ENCODE results near the gene SMKR1. TPM values are rescaled to one million over a fixed set of nuclear protein-coding genes. Genes with fewer than 3 reads are reported as not detected.
"Not testable (repeated sequence)": the region's sequence is repeated elsewhere in the genome, so short reads cannot be mapped to it uniquely, and the experiment has no call there.

SMKR1 gene
- total and polyA plus RNA-seq, 4 donors, result 0.51 to 3.6 (median 1.9) TPM

- whole genome bisulfite sequencing, 2 donors, result 55 to 76% methylated on average over 5 of the region's 5 CpGs
- H3K9me3 ChIP-seq (ENCODE audit: control insufficient read depth in 4 of 4, insufficient read depth in 3 of 4, low read length in 3 of 4), result no peaks in the 10 kb centered on the region
- TF ChIP-seq, protein P1, sequence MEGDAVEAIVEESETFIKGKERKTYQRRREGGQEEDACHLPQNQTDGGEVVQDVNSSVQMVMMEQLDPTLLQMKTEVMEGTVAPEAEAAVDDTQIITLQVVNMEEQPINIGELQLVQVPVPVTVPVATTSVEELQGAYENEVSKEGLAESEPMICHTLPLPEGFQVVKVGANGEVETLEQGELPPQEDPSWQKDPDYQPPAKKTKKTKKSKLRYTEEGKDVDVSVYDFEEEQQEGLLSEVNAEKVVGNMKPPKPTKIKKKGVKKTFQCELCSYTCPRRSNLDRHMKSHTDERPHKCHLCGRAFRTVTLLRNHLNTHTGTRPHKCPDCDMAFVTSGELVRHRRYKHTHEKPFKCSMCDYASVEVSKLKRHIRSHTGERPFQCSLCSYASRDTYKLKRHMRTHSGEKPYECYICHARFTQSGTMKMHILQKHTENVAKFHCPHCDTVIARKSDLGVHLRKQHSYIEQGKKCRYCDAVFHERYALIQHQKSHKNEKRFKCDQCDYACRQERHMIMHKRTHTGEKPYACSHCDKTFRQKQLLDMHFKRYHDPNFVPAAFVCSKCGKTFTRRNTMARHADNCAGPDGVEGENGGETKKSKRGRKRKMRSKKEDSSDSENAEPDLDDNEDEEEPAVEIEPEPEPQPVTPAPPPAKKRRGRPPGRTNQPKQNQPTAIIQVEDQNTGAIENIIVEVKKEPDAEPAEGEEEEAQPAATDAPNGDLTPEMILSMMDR (IDR thresholded peaks at IDR 0.05; ENCODE audit: control extremely low read depth, extremely low read depth), result no peak
- H3K36me3 ChIP-seq (ENCODE audit: control insufficient read depth in 4 of 4, insufficient read depth in 4 of 4, low read length in 4 of 4), result no peaks in the 10 kb centered on the region
- no peaks in the 10 kb centered on the region for H3K27me3 ChIP-seq (ENCODE audit: control insufficient read depth in 3 of 3, insufficient read depth in 3 of 3, low read length in 2 of 3)
- DNase-seq, result no peak
- no peak overlapping the region for H3K9ac ChIP-seq (ENCODE audit: insufficient read depth in 1 of 2, low read length in 2 of 2)
- no peak for ATAC-seq (ENCODE audit: insufficient read depth, low FRiP score)
- H3K4me3 ChIP-seq, result no peak overlapping the region
- H3K27ac ChIP-seq (ENCODE audit: low read depth in 1 of 2, low read length in 1 of 2), result no peak overlapping the region
- H3K4me1 ChIP-seq (ENCODE audit: control insufficient read depth in 5 of 5, insufficient read depth in 5 of 5, low read length in 5 of 5), result no peaks in the 10 kb centered on the region
Observed at GRCh38 chr7:129530795-129531391, 28.6 kb downstream of the SMKR1 start.

- Histone ChIP-seq H3K9ac (ENCODE audit: insufficient read depth in 1 of 2, low read length in 2 of 2) (no peak overlapping the region), H3K27me3 (ENCODE audit: control insufficient read depth in 3 of 3, insufficient read depth in 3 of 3, low read length in 2 of 3) (no peaks in the 10 kb centered on the region), H3K9me3 (ENCODE audit: control insufficient read depth in 4 of 4, insufficient read depth in 3 of 4, low read length in 3 of 4) (no peaks in the 10 kb centered on the region), H3K4me3 (no peak overlapping the region), H3K27ac (ENCODE audit: low read depth in 1 of 2, low read length in 1 of 2) (no peak overlapping the region), H3K4me1 (ENCODE audit: control insufficient read depth in 5 of 5, insufficient read depth in 5 of 5, low read length in 5 of 5) (no peaks in the 10 kb centered on the region), H3K36me3 (ENCODE audit: control insufficient read depth in 4 of 4, insufficient read depth in 4 of 4, low read length in 4 of 4) (no peaks in the 10 kb centered on the region)
- TF ChIP-seq, protein P1 (IDR thresholded peaks at IDR 0.05; ENCODE audit: control extremely low read depth, extremely low read depth), result no peak
- WGBS, 2 donors, result 87 to 90% methylated on average over 11 of the region's 11 CpGs
- DNase-seq, result no peak
- no peak for ATAC-seq (ENCODE audit: insufficient read depth, low FRiP score)
Observed at GRCh38 chr7:129531721-129532120, 29.4 kb downstream of the SMKR1 start.

DNA sequence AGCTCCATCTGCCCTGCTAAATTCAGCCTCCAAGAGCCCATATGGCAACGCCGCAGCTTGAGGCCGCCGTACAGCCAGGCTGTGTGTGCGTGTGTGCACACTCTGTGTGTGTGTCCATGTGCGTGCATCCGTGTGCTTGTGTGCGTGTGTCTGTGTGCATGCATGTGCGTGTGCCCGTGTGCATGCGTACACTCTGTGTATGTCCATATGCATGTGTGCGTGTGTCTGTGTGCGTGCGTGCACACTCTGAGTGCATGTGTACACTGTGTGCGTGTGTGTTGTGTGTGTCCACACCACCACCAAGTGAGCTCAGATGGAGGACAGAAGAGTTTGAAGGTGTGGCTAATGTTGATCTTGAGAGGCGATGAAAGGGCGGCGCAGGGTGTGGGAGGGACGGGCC, 30.0 kb downstream of the SMKR1 start:
- no peak overlapping the region for H3K9ac ChIP-seq (ENCODE audit: insufficient read depth in 1 of 2, low read length in 2 of 2)
- TF ChIP-seq, protein P1 (IDR thresholded peaks at IDR 0.05; ENCODE audit: control extremely low read depth, extremely low read depth), result no peak
- no peaks in the 10 kb centered on the region for H3K27me3 ChIP-seq (ENCODE audit: control insufficient read depth in 3 of 3, insufficient read depth in 3 of 3, low read length in 2 of 3)
- no peak overlapping the region for H3K27ac ChIP-seq (ENCODE audit: low read depth in 1 of 2, low read length in 1 of 2)
- 92% methylated on average over 19 of the region's 19 CpGs for whole genome bisulfite sequencing, 2 donors
- no peak overlapping the region for H3K4me3 ChIP-seq
- no peaks in the 10 kb centered on the region for H3K36me3 ChIP-seq (ENCODE audit: control insufficient read depth in 4 of 4, insufficient read depth in 4 of 4, low read length in 4 of 4)
- H3K4me1 ChIP-seq (ENCODE audit: control insufficient read depth in 5 of 5, insufficient read depth in 5 of 5, low read length in 5 of 5), result no peaks in the 10 kb centered on the region
- ATAC-seq (ENCODE audit: insufficient read depth, low FRiP score) (no peak), DNase-seq (no peak)
- no peaks in the 10 kb centered on the region for H3K9me3 ChIP-seq (ENCODE audit: control insufficient read depth in 4 of 4, insufficient read depth in 3 of 4, low read length in 3 of 4)

GRCh38 chr7:129534558-129535274, 32.4 kb downstream of the SMKR1 start:
- not testable (repeated sequence) for DNase-seq; H3K4me1 ChIP-seq (ENCODE audit: control insufficient read depth in 5 of 5, insufficient read depth in 5 of 5, low read length in 5 of 5); H3K27ac ChIP-seq (ENCODE audit: low read depth in 1 of 2, low read length in 1 of 2); H3K4me3 ChIP-seq; ATAC-seq (ENCODE audit: insufficient read depth, low FRiP score); H3K27me3 ChIP-seq (ENCODE audit: control insufficient read depth in 3 of 3, insufficient read depth in 3 of 3, low read length in 2 of 3); H3K9me3 ChIP-seq (ENCODE audit: control insufficient read depth in 4 of 4, insufficient read depth in 3 of 4, low read length in 3 of 4); H3K9ac ChIP-seq (ENCODE audit: insufficient read depth in 1 of 2, low read length in 2 of 2); H3K36me3 ChIP-seq (ENCODE audit: control insufficient read depth in 4 of 4, insufficient read depth in 4 of 4, low read length in 4 of 4)
- 88% methylated on average over 20 of the region's 20 CpGs for WGBS, 2 donors

All from lung (tissue), 12 donors.